HG03108 (cell line): ENCODE results near the gene EPS8L1.

Experiments
- ATAC-seq: cut with Tn5 transposase; IDR thresholded peaks from one replicate; pipeline ENCODE4 v1.9.1; 2021; ENCODE audit warnings: moderate library complexity; ENCODE audit not compliant: unreplicated experiment

The EPS8L1 gene

GRCh38 chr19:55113570-55114039, 37.9 kb downstream of the EPS8L1 start:
- no peak for ATAC-seq

- no peak for ATAC-seq
These were observed 39.0 kb downstream of the EPS8L1 start for GRCh38 chr19:55114566-55115145.

GRCh38 chr19:55115446-55116065, 39.9 kb downstream of the EPS8L1 start:
- ATAC-seq, result no peak

GRCh38 chr19:55116232-55116858, 40.7 kb downstream of the EPS8L1 start:
- no peak for ATAC-seq

- ATAC-seq, result no peak
These were observed 41.4 kb downstream of the EPS8L1 start, which contains the start of gene PPP1R12C for GRCh38 chr19:55116859-55117662. Gene PPP1R12C (minus strand): TSS chr19:55117637. CDS start chr19:55117543, 94 bp downstream.

- peak; percentile 83 for ATAC-seq
These were observed 42.2 kb downstream of the EPS8L1 start for GRCh38 chr19:55117663-55118391.

GRCh38 chr19:55118401-55118991, 42.8 kb downstream of the EPS8L1 start:
- no peak for ATAC-seq

- ATAC-seq, result no peak
These were observed 43.4 kb downstream of the EPS8L1 start for GRCh38 chr19:55119053-55119452.

GRCh38 chr19:55131421-55131820, 55.8 kb downstream of the EPS8L1 start:
- ATAC-seq, result no peak

GRCh38 chr19:55132453-55133129, 56.9 kb downstream of the EPS8L1 start:
- ATAC-seq, result no peak

GRCh38 chr19:55133639-55134444, 58.2 kb downstream of the EPS8L1 start:
- no peak for ATAC-seq

- no peak for ATAC-seq
These were observed 59.1 kb downstream of the EPS8L1 start for GRCh38 chr19:55134736-55135135.

GRCh38 chr19:55136399-55137102, 60.9 kb downstream of the EPS8L1 start:
- no peak for ATAC-seq
